Parathyroid adenoma (tissue), 2 donors: ENCODE data around the gene KIAA1958.

ENCODE experiments used
- H2AFZ ChIP-seq: fragments of 300-600 bp; sonication (generic); one replicate; pipeline ENCODE4 v1.7.0; 2017; ENCODE audit warnings: antibody characterized with exemption, mild to moderate bottlenecking
- H3K27ac ChIP-seq: fragments of 300-600 bp; sonication (generic); one replicate; pipeline ENCODE4 v1.7.0; 2017
- H3K27me3 ChIP-seq: fragments of 300-600 bp; sonication (generic); one replicate; pipeline ENCODE4 v1.7.0; 2017; ENCODE audit warnings: low read length; ENCODE audit not compliant: control insufficient read depth, insufficient read depth
- H3K36me3 ChIP-seq: fragments of 300-600 bp; sonication (generic); one replicate; pipeline ENCODE4 v1.7.0; 2017; ENCODE audit warnings: low read length; ENCODE audit not compliant: control insufficient read depth, insufficient read depth
- H3K4me1 ChIP-seq: fragments of 300-600 bp; sonication (generic); one replicate; pipeline ENCODE4 v1.7.0; 2017; ENCODE audit warnings: control low read depth
- H3K4me2 ChIP-seq: fragments of 300-600 bp; sonication (generic); one replicate; pipeline ENCODE4 v1.7.0; 2017; ENCODE audit warnings: low read length
- H3K4me3 ChIP-seq: fragments of 300-600 bp; sonication (generic); one replicate; pipeline ENCODE4 v1.7.0; 2017; ENCODE audit warnings: low read depth, low read length
- H3K79me2 ChIP-seq: fragments of 300-600 bp; sonication (generic); one replicate; pipeline ENCODE4 v1.7.0; 2017; ENCODE audit warnings: control low read depth
- H3K9ac ChIP-seq: fragments of 300-600 bp; sonication (generic); one replicate; pipeline ENCODE4 v1.7.0; 2017; ENCODE audit warnings: mild to moderate bottlenecking
- H3K9me3 ChIP-seq: fragments of 300-600 bp; sonication (generic); one replicate; pipeline ENCODE4 v1.7.0; 2017; ENCODE audit warnings: low read length; ENCODE audit not compliant: control insufficient read depth
- CTCF ChIP-seq: fragments of 300-600 bp; sonication (generic); IDR thresholded peaks from one replicate; pipeline ENCODE4 v1.7.0; 2017; ENCODE audit warnings: antibody characterized with exemption, mild to moderate bottlenecking
- donor health status: primary hyperparathyroidism.

KIAA1958 gene

GRCh38 chr9:112535301-112535700 lies 48.7 kb downstream of the KIAA1958 start:
- Histone ChIP-seq H3K79me2 (no peaks in the 10 kb centered on the region), H2AFZ (no peak overlapping the region)

GRCh38 chr9:112535811-112536210 lies 49.2 kb downstream of the KIAA1958 start:
- H3K9ac ChIP-seq, result no peak overlapping the region
- no peak for TF ChIP-seq CTCF
- H3K4me1 ChIP-seq, result no peaks in the 10 kb centered on the region
- no peak overlapping the region for H3K4me2 ChIP-seq
- H2AFZ ChIP-seq, result no peak overlapping the region
- H3K27ac ChIP-seq, result no peak overlapping the region
- no peaks in the 10 kb centered on the region for H3K36me3 ChIP-seq
- no peak overlapping the region for H3K4me3 ChIP-seq
- no peaks in the 10 kb centered on the region for H3K9me3 ChIP-seq
- no peaks in the 10 kb centered on the region for H3K27me3 ChIP-seq
- H3K79me2 ChIP-seq, result no peaks in the 10 kb centered on the region

More at GRCh38 chr9:112535301-112535700, 48.7 kb downstream of the KIAA1958 start:
- no peaks in the 10 kb centered on the region for H3K4me1 ChIP-seq
- no peaks in the 10 kb centered on the region for H3K27me3 ChIP-seq
- no peak overlapping the region for H3K9ac ChIP-seq
- no peak overlapping the region for H3K4me3 ChIP-seq
- no peaks in the 10 kb centered on the region for H3K36me3 ChIP-seq
- H3K9me3 ChIP-seq, result no peaks in the 10 kb centered on the region
- TF ChIP-seq CTCF, result no peak
- no peak overlapping the region for H3K27ac ChIP-seq
- H3K4me2 ChIP-seq, result no peak overlapping the region

GRCh38 chr9:112537561-112537960 lies 50.9 kb downstream of the KIAA1958 start:
- Histone ChIP-seq H3K9me3 (no peaks in the 10 kb centered on the region), H2AFZ (no peak overlapping the region), H3K36me3 (no peaks in the 10 kb centered on the region), H3K4me1 (peaks cover 6% of the 10 kb centered on the region), H3K9ac (no peak overlapping the region), H3K27me3 (no peaks in the 10 kb centered on the region), H3K27ac (no peak overlapping the region), H3K4me3 (no peak overlapping the region), H3K4me2 (no peak overlapping the region), H3K79me2 (no peaks in the 10 kb centered on the region)
- TF ChIP-seq CTCF, result no peak

- Histone ChIP-seq H3K4me1 (peaks cover 6% of the 10 kb centered on the region), H3K36me3 (no peaks in the 10 kb centered on the region)
Observed at GRCh38 chr9:112540800-112541199, 54.2 kb downstream of the KIAA1958 start.

More at GRCh38 chr9:112540800-112541199, 54.2 kb downstream of the KIAA1958 start:
- no peak overlapping the region for H3K4me3 ChIP-seq
- H3K27me3 ChIP-seq, result no peaks in the 10 kb centered on the region
- no peaks in the 10 kb centered on the region for H3K9me3 ChIP-seq
- no peak overlapping the region for H3K4me2 ChIP-seq
- H2AFZ ChIP-seq, result no peak overlapping the region
- no peak overlapping the region for H3K27ac ChIP-seq
- no peaks in the 10 kb centered on the region for H3K79me2 ChIP-seq
- no peak overlapping the region for H3K9ac ChIP-seq
- TF ChIP-seq CTCF, result no peak
